Activated CD4-positive, alpha-beta T cell treated with anti-CD3 and anti-CD28 coated beads for 1 hour (primary cell): ENCODE results near the gene CALM3.
A peak's percentile ranks its signal among the peaks of the same experiment; 100 is the strongest.

ENCODE experiments used
- DNase-seq: peaks from one replicate; pipeline ENCODE4 v3.0.0-alpha.2; 2020

The CALM3 gene

DNA sequence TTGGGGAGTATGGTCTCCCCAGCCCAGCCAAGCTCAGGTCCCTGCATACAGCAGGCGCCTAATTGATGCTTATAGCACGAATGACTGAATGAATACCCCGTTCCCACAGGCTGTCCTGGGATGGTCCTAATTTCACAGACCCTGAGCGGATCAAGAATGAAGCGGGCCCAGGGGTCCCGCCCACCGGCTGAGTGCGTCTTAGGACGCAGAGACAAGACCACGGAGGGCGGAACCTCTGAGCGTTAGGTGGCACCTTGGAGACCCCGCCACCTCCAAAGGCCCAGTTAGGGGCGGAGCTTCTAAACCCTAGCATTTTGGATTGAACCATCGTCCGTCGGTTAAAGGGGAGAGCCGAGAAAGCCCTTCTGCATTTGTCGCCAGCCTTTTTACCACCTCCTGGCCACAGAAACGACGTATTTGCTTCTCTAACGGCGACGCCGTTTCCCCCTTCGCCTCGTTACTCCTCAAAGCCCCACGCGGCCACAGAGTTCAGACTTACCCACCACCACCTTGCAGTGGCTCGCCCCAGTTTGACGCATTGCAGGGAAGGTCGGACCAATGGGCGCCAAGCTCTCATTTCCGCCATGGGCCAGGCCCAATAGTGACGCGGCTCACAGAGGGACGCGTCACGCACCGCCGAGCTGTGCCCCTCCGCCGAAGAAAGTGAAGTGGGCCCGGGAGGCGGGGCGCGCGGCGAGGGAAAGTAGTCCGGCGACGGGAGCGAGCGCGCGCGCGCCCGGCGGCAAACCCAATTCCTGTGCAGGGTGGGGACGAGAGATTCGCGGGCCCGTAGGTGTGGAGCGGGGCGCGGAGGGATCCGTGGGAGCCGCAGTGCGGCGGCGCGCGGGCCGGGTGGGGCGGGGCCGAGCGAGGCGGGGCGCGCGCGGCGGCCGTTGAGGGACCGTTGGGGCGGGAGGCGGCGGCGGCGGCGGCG is 479 bp upstream of the CALM3 start:
- DNase-seq, result peak; percentile 97

DNA sequence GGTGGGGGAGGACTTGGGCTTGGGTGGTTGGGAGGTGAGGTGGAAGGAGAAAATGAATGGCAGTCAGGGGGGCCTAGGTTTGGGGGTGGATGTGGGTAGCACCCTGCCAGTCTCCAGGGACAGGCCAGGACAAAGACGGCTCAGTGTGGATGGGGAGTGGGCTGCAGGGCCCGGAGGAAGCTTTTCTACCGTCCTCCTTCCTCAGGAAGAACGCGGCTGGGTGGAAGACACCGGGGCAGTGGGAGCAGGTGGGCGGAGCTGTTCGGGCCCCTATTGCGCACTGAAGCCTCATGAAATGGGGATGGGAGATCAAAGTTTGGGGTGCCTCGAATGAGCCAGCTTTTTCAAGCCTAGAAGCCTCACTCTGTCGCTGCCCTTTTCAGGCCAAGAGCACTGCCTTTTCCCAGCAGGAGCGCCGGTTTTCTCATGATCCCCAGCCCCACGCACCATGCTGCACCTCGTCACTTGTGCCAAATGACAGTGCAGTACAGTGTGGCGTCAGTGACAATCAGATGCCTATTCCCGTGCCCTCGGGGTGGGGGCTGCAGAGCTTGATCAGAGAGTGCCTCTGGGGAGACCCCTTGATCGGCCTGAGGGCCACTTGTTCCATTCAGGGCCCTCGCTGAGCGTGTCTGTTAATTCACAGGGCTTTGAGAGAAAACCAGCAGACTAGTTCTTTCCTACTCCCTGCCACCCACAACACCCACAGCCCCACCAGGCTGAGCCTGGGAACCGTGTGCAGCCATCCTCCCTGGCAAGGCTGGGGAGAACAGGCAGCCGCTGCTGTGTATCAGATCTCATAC is 1.5 kb downstream of the CALM3 start:
- DNase-seq, result no peak

DNA sequence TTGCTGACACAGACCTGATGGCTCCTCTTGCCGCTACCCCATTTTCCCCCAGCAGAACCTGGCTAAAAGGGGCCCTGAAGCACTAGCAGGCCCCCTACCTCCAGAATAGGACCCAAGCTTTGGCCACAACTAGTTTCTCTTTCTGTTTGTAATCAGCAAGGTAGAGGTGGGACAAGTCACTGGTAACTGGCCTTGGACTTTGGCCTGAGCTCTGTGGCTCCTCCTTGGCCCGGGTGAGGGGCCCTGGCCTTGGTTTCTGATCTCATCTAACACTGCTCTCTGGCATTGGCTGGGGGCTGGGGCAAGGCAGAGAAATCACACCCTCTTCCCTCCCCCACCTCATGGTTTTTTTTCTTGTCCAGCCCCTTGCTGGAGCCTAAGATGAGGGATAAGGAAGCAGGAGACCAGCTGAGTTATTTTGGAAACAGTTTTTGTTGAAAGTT is 2.1 kb downstream of the CALM3 start:
- no peak for DNase-seq

DNA sequence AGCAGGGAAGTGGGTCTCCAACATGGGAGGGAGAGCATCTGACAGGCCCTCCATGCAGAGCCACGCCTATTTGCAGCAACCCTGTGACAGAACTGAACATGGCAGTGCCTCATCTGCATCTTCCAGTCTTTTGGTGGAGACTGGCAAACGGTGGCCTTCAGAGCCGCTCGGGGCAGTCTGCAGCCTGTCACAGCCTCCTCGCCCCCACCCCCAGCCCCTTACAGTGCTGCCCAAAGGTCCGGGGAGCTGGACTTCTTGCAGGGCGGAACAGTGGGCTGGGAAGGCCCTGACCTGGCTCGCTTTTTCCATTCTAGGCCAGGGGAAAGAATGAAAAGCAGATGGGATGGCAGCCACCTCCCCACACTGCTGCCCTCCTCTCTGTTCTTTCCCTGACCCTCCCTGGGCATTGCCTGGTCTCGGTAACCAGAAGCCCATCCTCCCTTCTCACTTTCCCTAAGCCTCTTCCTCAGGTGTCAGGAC is 2.7 kb downstream of the CALM3 start:
- DNase-seq, result no peak

DNA sequence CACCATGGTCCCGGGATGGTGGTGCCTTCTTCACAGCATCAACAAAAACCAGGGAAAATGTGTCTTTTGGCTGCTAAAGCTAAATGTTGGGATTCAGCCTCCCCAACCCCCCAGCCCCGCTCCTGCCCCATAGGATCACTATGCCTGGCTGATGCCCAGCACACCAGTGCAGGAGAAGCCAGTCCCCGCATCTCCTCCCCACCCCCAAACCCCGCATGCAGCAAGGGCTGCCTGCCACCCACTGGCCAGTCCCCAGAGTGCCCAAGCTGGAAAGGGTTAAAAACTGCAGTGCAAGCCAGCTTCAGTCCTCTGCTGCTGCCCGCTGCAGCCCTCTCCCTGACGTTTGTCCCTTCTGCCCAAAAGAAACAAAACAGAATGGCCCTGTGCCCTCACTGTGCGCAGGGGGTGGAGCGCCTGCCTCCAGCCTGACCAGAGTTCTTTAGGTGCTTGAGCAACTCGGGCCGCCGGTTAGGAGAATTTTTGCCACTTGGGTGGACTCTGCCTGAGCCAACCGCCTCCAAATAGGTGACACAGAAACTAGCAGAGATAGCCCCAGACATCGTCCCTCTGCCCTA is 3.7 kb downstream of the CALM3 start:
- no peak for DNase-seq

DNA sequence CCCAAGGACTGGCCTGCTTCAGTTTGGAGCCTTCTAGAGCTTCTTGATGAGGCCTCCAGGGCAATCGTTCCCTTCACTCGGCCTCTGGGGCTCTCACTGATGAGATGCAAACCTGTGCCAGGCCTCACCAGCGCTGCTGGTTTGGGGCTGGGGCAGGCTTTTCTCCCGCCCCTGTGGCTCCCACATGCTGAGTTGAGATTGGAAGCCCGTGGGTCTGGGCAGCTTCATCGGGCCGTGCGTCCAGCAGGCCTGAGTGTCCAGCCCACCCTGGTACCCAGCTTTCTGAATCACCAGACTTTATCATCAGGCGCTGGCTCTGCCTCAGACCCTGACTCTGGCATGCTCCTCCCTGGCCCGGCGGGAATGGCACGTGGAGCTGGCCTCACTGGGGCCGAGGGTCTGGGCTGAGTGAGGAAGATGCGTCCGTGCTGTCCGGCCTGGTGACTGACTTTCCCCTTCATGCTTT is 4.3 kb downstream of the CALM3 start:
- no peak for DNase-seq

DNA sequence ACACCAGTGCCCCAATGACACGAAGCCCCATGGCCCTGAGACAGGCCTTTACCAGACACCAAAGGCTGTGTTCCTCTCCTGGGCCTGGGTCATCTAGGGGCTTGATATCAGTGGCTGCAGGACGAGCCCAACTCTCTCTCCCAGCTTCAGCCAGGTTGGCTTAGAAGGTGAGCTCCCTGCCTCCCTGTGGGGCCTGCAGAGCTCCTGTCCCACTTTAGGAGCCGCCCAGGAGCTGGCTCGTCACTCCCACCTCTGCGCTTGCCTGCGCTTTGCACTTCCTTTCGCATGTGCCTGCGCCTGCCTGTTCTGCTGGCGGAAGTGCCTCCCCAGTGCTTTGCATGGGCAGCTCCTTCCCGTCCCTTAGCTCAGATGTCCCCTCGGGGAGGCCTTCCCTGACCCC is 4.9 kb downstream of the CALM3 start:
- DNase-seq, result peak; percentile 3

DNA sequence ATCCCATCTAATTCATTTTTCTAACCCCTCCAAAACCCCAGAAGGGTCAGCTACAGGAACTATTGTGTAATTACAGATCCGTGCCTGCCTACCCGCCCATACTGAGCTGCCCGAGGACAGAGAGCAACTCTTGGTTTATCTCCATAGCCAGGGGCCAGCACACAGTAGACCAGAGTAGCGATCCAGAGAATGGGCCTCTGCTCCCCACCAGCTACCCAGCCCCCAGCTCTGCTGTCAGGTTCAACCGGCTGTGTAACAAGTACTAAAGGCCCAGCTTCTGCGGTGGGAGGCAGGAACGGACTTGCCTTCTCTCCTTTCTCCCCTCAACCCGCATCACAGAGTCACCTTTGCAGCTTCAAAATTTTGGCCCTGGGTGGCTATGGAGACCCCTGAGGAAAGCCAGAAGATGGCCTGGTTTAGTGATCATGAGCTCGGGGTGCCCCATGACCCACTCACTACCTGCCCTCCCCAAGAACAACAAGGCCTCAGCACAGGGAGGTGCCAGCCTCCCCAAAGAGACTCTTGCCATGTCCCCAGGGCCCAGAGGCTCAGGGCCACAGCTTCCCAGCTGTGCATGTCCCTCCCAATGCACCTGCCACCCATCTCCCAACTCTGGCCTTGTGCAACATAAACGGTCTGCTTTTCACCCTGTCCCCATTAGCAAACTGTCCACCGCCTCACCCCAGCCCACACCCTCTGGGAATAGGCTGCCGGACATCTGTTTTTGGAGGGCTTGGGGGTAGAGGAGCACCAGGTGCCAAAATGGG is 5.7 kb downstream of the CALM3 start:
- DNase-seq, result peak; percentile 6

DNA sequence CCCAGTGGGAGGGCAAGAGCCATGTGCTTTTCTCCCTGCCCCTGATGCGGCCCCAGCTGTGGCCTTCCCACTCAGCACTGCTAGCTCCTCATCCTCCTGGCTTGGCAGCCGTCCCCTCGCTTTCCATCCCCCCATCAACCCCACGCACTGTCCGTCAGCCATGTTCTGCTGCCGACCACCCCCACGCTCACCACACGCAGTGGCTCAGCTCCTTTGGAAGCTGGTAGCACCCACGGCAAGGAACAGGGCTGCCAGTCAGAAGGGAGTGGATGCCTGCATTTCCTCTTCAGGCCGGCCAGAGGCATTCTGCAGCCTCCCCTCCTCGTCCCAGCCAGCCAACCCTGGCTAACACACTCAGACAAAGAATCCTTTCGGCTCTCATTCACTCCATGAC is 6.3 kb downstream of the CALM3 start:
- DNase-seq, result peak; percentile 1

DNA sequence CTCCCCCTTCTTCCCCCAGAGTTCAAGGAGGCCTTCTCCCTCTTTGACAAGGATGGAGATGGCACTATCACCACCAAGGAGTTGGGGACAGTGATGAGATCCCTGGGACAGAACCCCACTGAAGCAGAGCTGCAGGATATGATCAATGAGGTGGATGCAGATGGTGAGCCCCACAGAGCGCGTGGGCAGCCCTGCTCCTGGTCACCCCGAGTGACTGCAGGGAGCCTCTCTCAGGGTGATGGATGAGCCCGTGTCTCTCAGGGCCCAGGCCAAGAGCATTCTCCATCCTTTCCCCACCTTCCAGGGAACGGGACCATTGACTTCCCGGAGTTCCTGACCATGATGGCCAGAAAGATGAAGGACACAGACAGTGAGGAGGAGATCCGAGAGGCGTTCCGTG is 7.0 kb downstream of the CALM3 start:
- DNase-seq, result peak; percentile 1

DNA sequence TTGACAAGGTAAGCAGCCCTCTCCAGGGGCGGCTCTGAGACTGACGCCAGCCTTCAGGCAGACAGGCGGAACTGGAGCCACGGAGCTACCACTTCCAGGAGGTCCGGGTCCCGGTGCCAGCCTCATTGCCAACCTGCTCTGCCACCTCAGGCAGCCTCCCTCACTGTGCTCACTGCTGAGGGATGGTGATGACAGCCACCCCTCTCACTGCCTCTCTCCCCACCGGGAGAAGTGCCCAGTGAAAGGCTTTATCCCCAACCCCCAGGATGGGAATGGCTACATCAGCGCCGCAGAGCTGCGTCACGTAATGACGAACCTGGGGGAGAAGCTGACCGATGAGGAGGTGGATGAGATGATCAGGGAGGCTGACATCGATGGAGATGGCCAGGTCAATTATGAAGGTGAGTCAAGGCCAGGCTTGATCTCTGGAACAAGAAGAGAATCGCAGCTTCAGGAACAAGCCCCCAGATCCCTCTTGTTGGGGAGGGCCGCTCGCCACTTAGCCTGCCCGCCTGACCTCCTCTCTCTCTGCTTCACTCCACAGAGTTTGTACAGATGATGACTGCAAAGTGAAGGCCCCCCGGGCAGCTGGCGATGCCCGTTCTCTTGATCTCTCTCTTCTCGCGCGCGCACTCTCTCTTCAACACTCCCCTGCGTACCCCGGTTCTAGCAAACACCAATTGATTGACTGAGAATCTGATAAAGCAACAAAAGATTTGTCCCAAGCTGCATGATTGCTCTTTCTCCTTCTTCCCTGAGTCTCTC is 7.6 kb downstream of the CALM3 start:
- DNase-seq, result peak; percentile 4

DNA sequence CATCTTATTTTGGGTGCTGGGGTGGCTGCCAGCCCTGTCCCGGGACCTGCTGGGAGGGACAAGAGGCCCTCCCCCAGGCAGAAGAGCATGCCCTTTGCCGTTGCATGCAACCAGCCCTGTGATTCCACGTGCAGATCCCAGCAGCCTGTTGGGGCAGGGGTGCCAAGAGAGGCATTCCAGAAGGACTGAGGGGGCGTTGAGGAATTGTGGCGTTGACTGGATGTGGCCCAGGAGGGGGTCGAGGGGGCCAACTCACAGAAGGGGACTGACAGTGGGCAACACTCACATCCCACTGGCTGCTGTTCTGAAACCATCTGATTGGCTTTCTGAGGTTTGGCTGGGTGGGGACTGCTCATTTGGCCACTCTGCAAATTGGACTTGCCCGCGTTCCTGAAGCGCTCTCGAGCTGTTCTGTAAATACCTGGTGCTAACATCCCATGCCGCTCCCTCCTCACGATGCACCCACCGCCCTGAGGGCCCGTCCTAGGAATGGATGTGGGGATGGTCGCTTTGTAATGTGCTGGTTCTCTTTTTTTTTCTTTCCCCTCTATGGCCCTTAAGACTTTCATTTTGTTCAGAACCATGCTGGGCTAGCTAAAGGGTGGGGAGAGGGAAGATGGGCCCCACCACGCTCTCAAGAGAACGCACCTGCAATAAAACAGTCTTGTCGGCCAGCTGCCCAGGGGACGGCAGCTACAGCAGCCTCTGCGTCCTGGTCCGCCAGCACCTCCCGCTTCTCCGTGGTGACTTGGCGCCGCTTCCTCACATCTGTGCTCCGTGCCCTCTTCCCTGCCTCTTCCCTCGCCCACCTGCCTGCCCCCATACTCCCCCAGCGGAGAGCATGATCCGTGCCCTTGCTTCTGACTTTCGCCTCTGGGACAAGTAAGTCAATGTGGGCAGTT is 8.6 kb downstream of the CALM3 start:
- peak; percentile 7 for DNase-seq

DNA sequence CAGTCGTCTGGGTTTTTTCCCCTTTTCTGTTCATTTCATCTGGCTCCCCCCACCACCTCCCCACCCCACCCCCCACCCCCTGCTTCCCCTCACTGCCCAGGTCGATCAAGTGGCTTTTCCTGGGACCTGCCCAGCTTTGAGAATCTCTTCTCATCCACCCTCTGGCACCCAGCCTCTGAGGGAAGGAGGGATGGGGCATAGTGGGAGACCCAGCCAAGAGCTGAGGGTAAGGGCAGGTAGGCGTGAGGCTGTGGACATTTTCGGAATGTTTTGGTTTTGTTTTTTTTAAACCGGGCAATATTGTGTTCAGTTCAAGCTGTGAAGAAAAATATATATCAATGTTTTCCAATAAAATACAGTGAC is 9.3 kb downstream of the CALM3 start:
- DNase-seq, result peak; percentile 4

DNA sequence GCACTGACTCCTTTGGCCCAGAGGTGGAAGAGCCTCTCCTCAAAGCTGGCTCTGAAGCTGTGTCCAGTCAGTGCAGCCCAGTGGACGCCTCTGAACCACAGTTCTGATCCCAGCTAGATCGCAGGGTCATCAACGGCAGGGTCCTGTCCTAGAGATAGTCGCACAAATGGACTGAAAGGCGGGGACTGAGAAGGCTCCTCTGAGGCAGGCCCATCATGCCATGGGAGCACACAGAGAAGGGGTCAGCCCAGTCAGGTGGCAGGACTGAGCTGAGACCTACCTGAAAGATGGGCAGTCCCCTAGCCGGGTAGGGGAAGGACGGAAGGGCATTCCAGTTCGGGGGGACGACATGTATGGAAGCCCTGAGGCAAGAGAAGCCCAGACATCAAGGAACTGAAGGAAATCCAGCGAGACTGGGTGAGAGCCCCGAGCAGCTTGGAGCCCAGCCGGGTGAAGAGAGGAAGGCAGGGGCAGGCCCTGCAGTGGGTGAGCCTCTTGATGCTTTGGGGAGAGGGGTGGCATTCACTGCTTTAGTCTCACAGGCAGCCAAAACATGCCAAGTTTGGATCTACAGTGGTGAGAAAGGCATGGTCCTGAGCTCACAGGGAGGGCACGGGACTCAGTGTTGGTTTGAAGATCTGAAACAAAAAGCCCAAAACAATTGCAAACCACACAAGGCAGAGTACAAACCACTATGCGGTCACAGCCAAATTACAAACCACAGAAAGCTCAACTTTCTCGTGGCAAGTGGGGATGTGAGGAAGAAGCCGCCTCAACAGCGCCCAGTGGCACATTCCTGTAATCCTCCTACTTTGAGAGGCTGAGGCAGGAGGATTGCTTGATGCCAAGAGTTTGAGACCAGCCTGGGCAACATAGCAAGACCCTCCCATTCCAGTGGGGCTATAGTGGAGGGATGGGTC is 10.0 kb downstream of the CALM3 start:
- DNase-seq, result peak; percentile 1

DNA sequence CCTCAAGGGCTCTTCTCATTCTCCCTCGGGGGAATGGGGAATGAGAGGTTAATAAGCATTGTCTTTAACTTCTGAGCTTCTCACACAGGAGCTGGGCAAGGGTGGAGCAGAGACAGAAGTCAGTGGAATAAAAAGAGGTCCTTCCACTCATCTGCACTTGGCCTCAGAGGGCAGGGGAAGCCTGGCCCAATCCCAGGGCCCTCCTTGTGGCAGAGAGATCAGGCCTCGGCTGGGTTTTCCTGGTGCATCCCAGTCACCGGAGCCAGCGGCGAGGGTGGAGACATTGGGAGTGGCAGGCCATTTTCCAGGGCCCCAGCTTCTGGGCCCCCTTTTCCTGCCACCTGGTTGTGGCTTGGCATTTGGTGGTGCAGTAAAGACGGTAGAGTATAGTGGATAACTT is 10.6 kb downstream of the CALM3 start:
- DNase-seq, result no peak

DNA sequence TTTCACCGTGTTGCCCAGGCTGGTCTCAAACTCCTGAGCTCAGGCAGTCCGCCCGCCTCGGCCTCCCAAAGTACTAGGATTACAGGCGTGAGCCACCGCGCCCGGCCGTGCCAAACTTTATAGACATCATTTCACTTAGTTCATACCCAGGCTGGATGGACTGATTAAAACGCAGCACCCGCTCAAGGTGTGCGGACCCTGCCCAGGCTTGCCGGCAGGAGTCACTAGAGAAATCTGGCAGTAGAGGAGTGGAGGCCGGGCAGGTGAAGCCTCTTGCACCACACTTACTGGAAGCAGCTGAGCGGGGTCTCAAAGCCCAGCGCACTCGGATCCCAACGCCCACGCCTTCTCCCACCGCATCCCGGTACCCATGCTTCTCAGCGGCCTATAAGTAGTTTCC is 12.4 kb downstream of the CALM3 start:
- DNase-seq, result no peak

DNA sequence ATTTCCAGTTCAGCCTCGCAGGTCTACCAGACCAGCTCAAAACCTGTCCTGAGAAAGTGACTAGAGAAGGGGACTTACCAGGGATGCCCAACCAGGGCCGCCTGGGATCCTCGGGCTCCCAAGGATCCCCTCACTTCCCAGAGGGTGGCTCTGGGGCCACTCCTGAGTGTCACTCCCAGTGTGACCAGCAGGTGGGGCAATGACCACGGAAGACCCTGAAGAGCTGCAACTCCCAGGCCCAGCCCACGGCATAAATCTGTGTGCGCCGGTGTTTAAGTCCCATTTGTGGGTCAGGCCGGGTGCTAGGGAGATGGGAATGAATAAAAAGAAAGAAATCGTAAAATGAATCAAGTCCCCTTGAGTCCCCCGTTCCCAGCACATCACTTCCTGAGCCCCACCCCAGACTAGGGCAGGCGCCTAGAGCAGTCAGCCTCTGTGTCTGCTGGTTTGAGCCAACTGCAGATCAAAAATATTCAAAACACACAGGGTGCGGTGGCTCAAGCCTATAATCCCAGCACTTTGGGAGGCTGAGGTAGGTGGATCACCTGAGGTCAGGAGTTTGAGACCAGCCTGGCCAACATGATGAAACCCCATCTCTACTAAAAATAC is 13.1 kb downstream of the CALM3 start:
- DNase-seq, result peak; percentile 71

DNA sequence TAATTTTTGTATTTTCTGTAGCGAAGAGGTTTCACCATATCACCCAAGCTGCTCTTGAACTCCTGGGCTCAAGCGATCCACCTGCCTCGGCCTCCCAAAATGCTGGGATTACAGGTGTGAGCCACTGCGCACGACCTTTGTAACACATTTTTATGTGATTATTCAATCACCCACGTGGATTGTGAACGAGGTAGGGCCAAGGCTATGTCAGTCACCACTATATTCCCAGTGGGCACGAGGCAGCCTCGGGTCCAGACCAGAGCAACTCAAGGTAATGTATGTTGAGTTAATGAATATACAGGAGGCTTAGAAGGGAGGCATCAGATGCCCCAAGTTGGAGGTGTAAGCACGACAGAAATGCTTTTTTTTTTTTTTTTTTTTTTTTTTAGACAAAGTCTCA is 14.8 kb downstream of the CALM3 start:
- DNase-seq, result no peak
